ENCODE results near the gene SMAD6.

Gene SMAD6

GRCh38 chr15:66765478-66766281 is 63.6 kb downstream of the SMAD6 start (continued):
- TF ChIP-seq ZNF398 (tag by site-specific recombination; IDR thresholded peaks at IDR 0.05) (peak; percentile 88), ZNF488 (tag by site-specific recombination; IDR thresholded peaks at IDR 0.05) (no peak), ZBTB21 (tag by site-specific recombination; IDR thresholded peaks at IDR 0.05) (no peak), ZNF175 (tag by site-specific recombination; IDR thresholded peaks at IDR 0.05) (no peak), ZBTB49 (tag by site-specific recombination; IDR thresholded peaks at IDR 0.05; ENCODE audit: low read depth) (no peak), ZBTB1 (tag by site-specific recombination; IDR thresholded peaks at IDR 0.05) (no peak), SP2 (tag by site-specific recombination; IDR thresholded peaks at IDR 0.05) (peak; percentile 6; the same call in 1 of the 2 replicates), ZNF416 (tag by site-specific recombination; IDR thresholded peaks at IDR 0.05) (no peak), ZNF18 (tag by site-specific recombination; IDR thresholded peaks at IDR 0.05) (no peak), SALL2 (tag by site-specific recombination; IDR thresholded peaks at IDR 0.05; ENCODE audit: borderline replicate concordance) (no peak), ZBTB11 (tag by site-specific recombination; conservative IDR thresholded peaks at IDR 0.05; ENCODE audit: low read depth) (no peak), RBAK (tag by site-specific recombination; IDR thresholded peaks at IDR 0.05) (no peak), ZNF660 (tag by site-specific recombination; IDR thresholded peaks at IDR 0.05) (0 out of 2 replicates have a peak, but pooled peaks have one; percentile 38), GLI2 (tag by site-specific recombination; IDR thresholded peaks at IDR 0.05; ENCODE audit: borderline replicate concordance, low read depth) (no peak; the same call in 1 of the 2 replicates), FEZF1 (tag by site-specific recombination; IDR thresholded peaks at IDR 0.05) (peak; percentile 64), ZNF514 (tag by site-specific recombination; IDR thresholded peaks at IDR 0.05) (no peak), MYNN (tag by site-specific recombination; IDR thresholded peaks at IDR 0.05; ENCODE audit: borderline replicate concordance) (no peak), ZNF114 (tag by site-specific recombination; IDR thresholded peaks at IDR 0.05) (no peak), ZSCAN30 (tag by site-specific recombination; IDR thresholded peaks at IDR 0.05) (no peak), PRDM6 (tag by site-specific recombination; IDR thresholded peaks at IDR 0.05) (peak; percentile 84), ZNF707 (tag by site-specific recombination; IDR thresholded peaks at IDR 0.05) (no peak), MZF1 (tag by site-specific recombination; IDR thresholded peaks at IDR 0.05; ENCODE audit: borderline replicate concordance) (no peak), OVOL3 (tag by site-specific recombination; IDR thresholded peaks at IDR 0.05) (no peak), ZNF830 (tag by site-specific recombination; IDR thresholded peaks at IDR 0.05; ENCODE audit: low read depth) (no peak), ZNF394 (tag by site-specific recombination; IDR thresholded peaks at IDR 0.05; ENCODE audit: borderline replicate concordance) (no peak), ZNF433 (tag by site-specific recombination; IDR thresholded peaks at IDR 0.05; ENCODE audit: low read depth) (no peak), ZNF585B (tag by site-specific recombination; IDR thresholded peaks at IDR 0.05) (no peak), ZNF341 (tag by site-specific recombination; IDR thresholded peaks at IDR 0.05; ENCODE audit: low read depth) (no peak)
